Activated naive CD8-positive, alpha-beta T cell treated with anti-CD3 and anti-CD28 coated beads, Interleukin-2, amount 10 ng/mL, durations not matched to agents 7 days and 5 days (primary cell): ENCODE results near the gene POU4F2. TPM values are rescaled to one million over a fixed set of nuclear protein-coding genes. Genes with fewer than 3 reads are reported as not detected.
"Not testable (repeated sequence)": the region's sequence is repeated elsewhere in the genome, so short reads cannot be mapped to it uniquely, and the experiment has no call there.

ENCODE experiments used
- ATAC-seq: fragments of 150-1000 bp; cut with Tn5 transposase; one replicate; pipeline ENCODE4 v1.10.0; 2021; ENCODE audit warnings: low read depth, moderate library complexity
- POLR2A ChIA-PET: fragments of 350-600 bp; sonication (Branson Sonifier 250); formaldehyde crosslinking; loops from one replicate; lab custom pipeline; 2021; ENCODE audit warnings: antibody characterized with exemption; lab: Charles Lee
- DNase-seq: peaks from one replicate; pipeline ENCODE4 v3.0.0; 2021
- H3K27ac Mint-ChIP-seq: one replicate; pipeline ENCODE4 v1.8.0; 2022; ENCODE audit warnings: mild to moderate bottlenecking, mixed read lengths
- H3K27me3 Mint-ChIP-seq: one replicate; pipeline ENCODE4 v1.8.0; 2022; ENCODE audit warnings: mild to moderate bottlenecking, moderate library complexity, mixed read lengths
- H3K36me3 Mint-ChIP-seq: one replicate; pipeline ENCODE4 v1.8.0; 2021; ENCODE audit warnings: mild to moderate bottlenecking, mixed read lengths
- H3K4me1 Mint-ChIP-seq: one replicate; pipeline ENCODE4 v1.8.0; 2021; ENCODE audit warnings: mixed read lengths
- H3K4me3 Mint-ChIP-seq: one replicate; pipeline ENCODE4 v1.8.0; 2022; ENCODE audit warnings: mild to moderate bottlenecking, moderate library complexity, mixed read lengths
- H3K9me3 Mint-ChIP-seq: one replicate; pipeline ENCODE4 v1.8.0; 2021; ENCODE audit warnings: mixed read lengths
- total RNA-seq, 2 experiments: library from RNA; stranded (reverse); gene quantifications; one replicate each; pipeline ENCODE4 v1.2.3, GENCODE V29; 2021

POU4F2 gene
- total RNA-seq, 2 experiments from 2014 or later = not detected

- Mint-ChIP-seq H3K27ac (no peak overlapping the region), H3K4me3 (no peak overlapping the region), H3K9me3 (peaks cover 6% of the 10 kb centered on the region), H3K36me3 (no peaks in the 10 kb centered on the region), H3K27me3 (peaks cover 79% of the 10 kb centered on the region), H3K4me1 (peaks cover 1% of the 10 kb centered on the region)
- no peak for DNase-seq
- POLR2A ChIA-PET = no interaction called here
- ATAC-seq = no peak
Measured at GRCh38 chr4:146645921-146646320, 7.2 kb downstream of the POU4F2 start.

GRCh38 chr4:146646593-146647325 lies 8.1 kb downstream of the POU4F2 start:
- Mint-ChIP-seq H3K36me3 (no peaks in the 10 kb centered on the region), H3K27me3 (peaks cover 79% of the 10 kb centered on the region), H3K27ac (no peak overlapping the region), H3K4me1 (no peaks in the 10 kb centered on the region), H3K9me3 (peaks cover 3% of the 10 kb centered on the region), H3K4me3 (no peak overlapping the region)
- POLR2A ChIA-PET = no interaction called here
- no peak for ATAC-seq
- no peak for DNase-seq

GRCh38 chr4:146647615-146648460 lies 9.1 kb downstream of the POU4F2 start:
- Mint-ChIP-seq H3K4me1 (no peaks in the 10 kb centered on the region), H3K4me3 (no peak overlapping the region), H3K27me3 (peaks cover 82% of the 10 kb centered on the region), H3K9me3 (peaks cover 3% of the 10 kb centered on the region), H3K36me3 (no peaks in the 10 kb centered on the region), H3K27ac (no peak overlapping the region)
- POLR2A ChIA-PET = no interaction called here
- no peak for ATAC-seq
- DNase-seq = no peak

- Mint-ChIP-seq H3K27ac (no peak overlapping the region), H3K36me3 (no peaks in the 10 kb centered on the region), H3K9me3 (no peaks in the 10 kb centered on the region), H3K4me3 (no peak overlapping the region), H3K4me1 (no peaks in the 10 kb centered on the region), H3K27me3 (peaks cover 85% of the 10 kb centered on the region)
- no peak for DNase-seq
- POLR2A ChIA-PET = no interaction called here
- no peak for ATAC-seq
Measured at GRCh38 chr4:146648461-146648783, 9.7 kb downstream of the POU4F2 start.

GRCh38 chr4:146649232-146649631 lies 10.5 kb downstream of the POU4F2 start:
- POLR2A ChIA-PET = no interaction called here
- peaks cover 87% of the 10 kb centered on the region for H3K27me3 Mint-ChIP-seq
- ATAC-seq (no peak), DNase-seq (no peak)
- H3K9me3 Mint-ChIP-seq = no peaks in the 10 kb centered on the region
- no peaks in the 10 kb centered on the region for H3K36me3 Mint-ChIP-seq
- no peak overlapping the region for H3K27ac Mint-ChIP-seq
- no peak overlapping the region for H3K4me3 Mint-ChIP-seq
- peaks cover 2% of the 10 kb centered on the region for H3K4me1 Mint-ChIP-seq

- DNase-seq (no peak), ATAC-seq (no peak)
- Mint-ChIP-seq H3K27ac (no peak overlapping the region), H3K4me1 (peaks cover 6% of the 10 kb centered on the region), H3K9me3 (no peaks in the 10 kb centered on the region), H3K4me3 (no peak overlapping the region), H3K27me3 (peaks cover 88% of the 10 kb centered on the region), H3K36me3 (peaks cover 2% of the 10 kb centered on the region)
- POLR2A ChIA-PET = no interaction called here
Measured at GRCh38 chr4:146650034-146650433, 11.3 kb downstream of the POU4F2 start.

- ATAC-seq = no peak
- no peaks in the 10 kb centered on the region for H3K9me3 Mint-ChIP-seq
- no peak for DNase-seq
Measured at GRCh38 chr4:146654687-146655520, 16.2 kb downstream of the POU4F2 start.

GRCh38 chr4:146655521-146655856 lies 16.8 kb downstream of the POU4F2 start:
- H3K9me3 Mint-ChIP-seq = no peaks in the 10 kb centered on the region
- H3K27me3 Mint-ChIP-seq = peaks cover 80% of the 10 kb centered on the region
- H3K36me3 Mint-ChIP-seq = peaks cover 2% of the 10 kb centered on the region
- peak overlapping the region; percentile 22 for H3K4me3 Mint-ChIP-seq
- DNase-seq (no peak), ATAC-seq (no peak)
- no peak overlapping the region for H3K27ac Mint-ChIP-seq
- POLR2A ChIA-PET = no interaction called here
- peaks cover 6% of the 10 kb centered on the region for H3K4me1 Mint-ChIP-seq

More at GRCh38 chr4:146654687-146655520, 16.2 kb downstream of the POU4F2 start:
- Mint-ChIP-seq H3K27ac (no peak overlapping the region), H3K4me3 (peak overlapping the region; percentile 78), H3K27me3 (peaks cover 81% of the 10 kb centered on the region), H3K4me1 (peaks cover 6% of the 10 kb centered on the region), H3K36me3 (peaks cover 2% of the 10 kb centered on the region)
- POLR2A ChIA-PET = no interaction called here

GRCh38 chr4:146661367-146661766 lies 22.7 kb downstream of the POU4F2 start:
- no peaks in the 10 kb centered on the region for H3K4me1 Mint-ChIP-seq
- no peaks in the 10 kb centered on the region for H3K36me3 Mint-ChIP-seq

GRCh38 chr4:146663968-146664311 lies 25.2 kb downstream of the POU4F2 start:
- H3K4me1 Mint-ChIP-seq, ATAC-seq, H3K36me3 Mint-ChIP-seq: not testable (repeated sequence)

More at GRCh38 chr4:146661367-146661766, 22.7 kb downstream of the POU4F2 start:
- ATAC-seq = no peak
- POLR2A ChIA-PET = no interaction called here
- no peak overlapping the region for H3K27ac Mint-ChIP-seq
- no peak for DNase-seq
- peaks cover 25% of the 10 kb centered on the region for H3K27me3 Mint-ChIP-seq
- H3K9me3 Mint-ChIP-seq = peaks cover 5% of the 10 kb centered on the region
- no peak overlapping the region for H3K4me3 Mint-ChIP-seq

GRCh38 chr4:146674829-146675570 lies 36.3 kb downstream of the POU4F2 start:
- POLR2A ChIA-PET = no interaction called here
- Mint-ChIP-seq H3K9me3 (peaks cover 2% of the 10 kb centered on the region), H3K27me3 (peaks cover 3% of the 10 kb centered on the region), H3K36me3 (no peaks in the 10 kb centered on the region), H3K4me3 (no peak overlapping the region), H3K4me1 (no peaks in the 10 kb centered on the region), H3K27ac (no peak overlapping the region)
- DNase-seq (no peak), ATAC-seq (no peak)

More at GRCh38 chr4:146663968-146664311, 25.2 kb downstream of the POU4F2 start:
- H3K4me3 Mint-ChIP-seq, H3K27me3 Mint-ChIP-seq, POLR2A ChIA-PET, H3K27ac Mint-ChIP-seq, H3K9me3 Mint-ChIP-seq, DNase-seq: not testable (repeated sequence)
